RWPE1 (cell line): ENCODE measurements around the gene GATAD1.

Source experiments
- CTCF ChIA-PET: fragments of 350-600 bp; sonication (Branson Sonifier 250); formaldehyde crosslinking; extraction: SDS; loops from one replicate; lab custom pipeline; 2021; lab: Yijun Ruan, JAX
- POLR2A ChIA-PET: fragments of 400-600 bp; formaldehyde crosslinking; extraction: SDS; loops from one replicate; lab custom pipeline; 2020; ENCODE audit warnings: antibody characterized with exemption; ENCODE audit not compliant: low non-redundant PET; lab: Yijun Ruan, JAX
- DNase-seq: peaks from one replicate; pipeline ENCODE4 v3.0.0; 2012; ENCODE audit warnings: low spot score
- H3K27ac ChIP-seq: fragments of 450-650 bp; 2 replicates; pipeline ENCODE4 v1.5.1; 2017
- CTCF ChIP-seq: fragments of 450-650 bp; conservative IDR thresholded peaks from 2 replicates; pipeline ENCODE4 v1.5.1; 2017; ENCODE audit warnings: low read depth, mild to moderate bottlenecking

The GATAD1 gene

GRCh38 chr7:92451645-92452044 is 4.4 kb downstream of the GATAD1 start:
- DNase-seq = no peak
- H3K27ac ChIP-seq = no peak overlapping the region
- ChIA-PET POLR2A (no interaction called here), CTCF (no interaction called here)
- TF ChIP-seq CTCF = no peak

- TF ChIP-seq CTCF = no peak
- ChIA-PET POLR2A (no interaction called here), CTCF (no interaction called here)
- H3K27ac ChIP-seq = no peak overlapping the region
- DNase-seq = no peak
Observed at GRCh38 chr7:92456236-92456635, 9.0 kb downstream of the GATAD1 start.

- DNase-seq = peak; percentile 36
- H3K27ac ChIP-seq = no peak overlapping the region
- CTCF ChIA-PET = interaction anchor here (0.6 to 1.1 kb wide), 2 partner anchors 29 to 36 kb away, joined by 3 read pairs; no protein-coding TSS in a partner anchor
- POLR2A ChIA-PET = no interaction called here
- no peak for TF ChIP-seq CTCF
Observed at GRCh38 chr7:92460109-92460508, 12.8 kb downstream of the GATAD1 start.

- DNase-seq = no peak
- CTCF ChIA-PET = interaction anchor here (0.6 to 1.6 kb wide), 5 partner anchors 13 to 143 kb away, joined by 3 to 4 read pairs (median 3); no protein-coding TSS in a partner anchor
- H3K27ac ChIP-seq = no peak overlapping the region
- no peak for TF ChIP-seq CTCF
- POLR2A ChIA-PET = no interaction called here
Observed at GRCh38 chr7:92460510-92460909, 13.2 kb downstream of the GATAD1 start.

GRCh38 chr7:92461027-92462003 is 14.0 kb downstream of the GATAD1 start:
- H3K27ac ChIP-seq = no peak overlapping the region
- DNase-seq = peak; percentile 44
- ChIA-PET CTCF (interaction anchor here (0.6 to 1.6 kb wide), 13 partner anchors 8 to 1087 kb away, joined by 3 to 6 read pairs (median 4); partner anchors contain the start of gene LRRD1), POLR2A (no interaction called here)
- peak; percentile 87 for TF ChIP-seq CTCF

GRCh38 chr7:92462560-92462959 is 15.3 kb downstream of the GATAD1 start:
- no peak for DNase-seq
- CTCF ChIA-PET = no interaction called here
- no peak overlapping the region for H3K27ac ChIP-seq
- POLR2A ChIA-PET = no interaction called here
- no peak for TF ChIP-seq CTCF
